Neural progenitor cell (in vitro differentiated cells): ENCODE results near the gene PTCD2. TPM values are rescaled to one million over a fixed set of nuclear protein-coding genes. Genes with fewer than 3 reads are reported as not detected.

Experiments used
- DNase-seq: peaks from one replicate; pipeline ENCODE4 v3.0.0-alpha.2; 2016; ENCODE audit warnings: low spot score
- H2AFZ ChIP-seq: fragments of 200-600 bp; sonication (generic); replicated peaks from 2 replicates; pipeline ENCODE4 v1.6.1; 2016; ENCODE audit warnings: antibody characterized with exemption
- H3F3A ChIP-seq: fragments of 200-600 bp; sonication (generic); 2 replicates; pipeline ENCODE4 v1.6.1; 2016; ENCODE audit warnings: antibody characterized with exemption, low read depth
- H3K27ac ChIP-seq: fragments of 200-600 bp; sonication (generic); 2 replicates; pipeline ENCODE4 v1.5.1; 2016; ENCODE audit warnings: mild to moderate bottlenecking
- H3K27me3 ChIP-seq: fragments of 200-600 bp; sonication (generic); 2 replicates; pipeline ENCODE4 v1.6.1; 2016; ENCODE audit warnings: mild to moderate bottlenecking, moderate library complexity
- H3K36me3 ChIP-seq: fragments of 200-600 bp; sonication (generic); 2 replicates; pipeline ENCODE4 v1.5.1; 2016
- H3K4me1 ChIP-seq: fragments of 200-600 bp; sonication (generic); 2 replicates; pipeline ENCODE4 v1.6.1; 2016; ENCODE audit warnings: mixed run types
- H3K4me2 ChIP-seq: fragments of 200-600 bp; sonication (generic); 2 replicates; pipeline ENCODE4 v1.6.1; 2016
- H3K4me3 ChIP-seq: fragments of 200-600 bp; sonication (generic); 2 replicates; pipeline ENCODE4 v1.5.1; 2016
- H3K79me2 ChIP-seq: fragments of 200-600 bp; sonication (generic); 2 replicates; pipeline ENCODE4 v1.6.1; 2016; ENCODE audit warnings: low read depth
- H3K9ac ChIP-seq: fragments of 200-600 bp; sonication (generic); 2 replicates; pipeline ENCODE4 v1.6.1; 2016
- H3K9me3 ChIP-seq: fragments of 200-600 bp; sonication (generic); 2 replicates; pipeline ENCODE4 v1.5.1; 2016; ENCODE audit warnings: low read depth
- H4K20me1 ChIP-seq: fragments of 200-600 bp; sonication (generic); 2 replicates; pipeline ENCODE4 v1.6.1; 2016; ENCODE audit warnings: low read depth
- H3K27ac Mint-ChIP-seq: 3 replicates; pipeline ENCODE4 v1.8.0; 2021; ENCODE audit warnings: mixed read lengths
- H3K27me3 Mint-ChIP-seq: 2 replicates; pipeline ENCODE4 v1.8.0; 2022; ENCODE audit warnings: low read depth, mild to moderate bottlenecking, inconsistent platforms, moderate library complexity, mixed read lengths; ENCODE audit not compliant: insufficient read depth
- H3K36me3 Mint-ChIP-seq: 3 replicates; pipeline ENCODE4 v1.8.0; 2021; ENCODE audit warnings: mixed read lengths
- H3K4me1 Mint-ChIP-seq: 3 replicates; pipeline ENCODE4 v1.8.0; 2021; ENCODE audit warnings: mixed read lengths
- H3K4me3 Mint-ChIP-seq: 3 replicates; pipeline ENCODE4 v1.8.0; 2021; ENCODE audit warnings: mild to moderate bottlenecking, moderate library complexity, mixed read lengths
- H3K9me3 Mint-ChIP-seq: 3 replicates; pipeline ENCODE4 v1.8.0; 2020; ENCODE audit warnings: mixed read lengths
- CTCF ChIP-seq: fragments of 200-600 bp; sonication (generic); IDR thresholded peaks from 2 replicates; pipeline ENCODE4 v1.5.1; 2017; ENCODE audit warnings: antibody characterized with exemption, mild to moderate bottlenecking
- EZH2 ChIP-seq: fragments of 200-600 bp; sonication (generic); IDR thresholded peaks from 2 replicates; pipeline ENCODE4 v1.6.1; 2017; ENCODE audit warnings: antibody characterized with exemption, mild to moderate bottlenecking, moderate library complexity
- EZH2phosphoT487 ChIP-seq: fragments of 200-600 bp; sonication (generic); IDR thresholded peaks from 2 replicates; pipeline ENCODE4 v1.6.1; 2017; ENCODE audit warnings: antibody characterized with exemption
- total RNA-seq: library from RNA; depleted of rRNA; stranded (reverse); fragments of >200 nt; gene quantifications from 2 replicates; pipeline ENCODE4 v1.2.3, GENCODE V29; 2015; ENCODE audit warnings: low replicate concordance

Gene PTCD2
- total RNA-seq, 1 donor from 2014 or later = 13.7 TPM

GRCh38 chr5:72351376-72351775, 31.2 kb downstream of the PTCD2 start:
- Mint-ChIP-seq H3K27me3 (no peaks in the 10 kb centered on the region), H3K4me3 (no peak overlapping the region), H3K36me3 (peaks cover 11% of the 10 kb centered on the region), H3K4me1 (peaks cover 7% of the 10 kb centered on the region), H3K9me3 (no peaks in the 10 kb centered on the region), H3K27ac (no peak overlapping the region)
- no peak for TF ChIP-seq CTCF
- TF ChIP-seq EZH2 = no peak
- TF ChIP-seq EZH2phosphoT487 = no peak
- no peaks in the 10 kb centered on the region for H3K36me3 ChIP-seq
- no peak overlapping the region for H3K9ac ChIP-seq
- H3K9me3 ChIP-seq = no peaks in the 10 kb centered on the region
- H3K27ac ChIP-seq = no peak overlapping the region
- H4K20me1 ChIP-seq = no peaks in the 10 kb centered on the region
- H3K27me3 ChIP-seq = no peaks in the 10 kb centered on the region
- no peak overlapping the region for H3K4me3 ChIP-seq
- H3K4me1 ChIP-seq = no peaks in the 10 kb centered on the region
- H2AFZ ChIP-seq = no peak overlapping the region
- no peak for DNase-seq
- no peaks in the 10 kb centered on the region for H3F3A ChIP-seq
- no peaks in the 10 kb centered on the region for H3K79me2 ChIP-seq
- H3K4me2 ChIP-seq = no peak overlapping the region

- DNase-seq = no peak
- Mint-ChIP-seq H3K27me3 (no peaks in the 10 kb centered on the region), H3K4me1 (peaks cover 7% of the 10 kb centered on the region), H3K27ac (no peak overlapping the region), H3K9me3 (no peaks in the 10 kb centered on the region), H3K36me3 (peaks cover 8% of the 10 kb centered on the region), H3K4me3 (no peak overlapping the region)
- Histone ChIP-seq H3K79me2 (no peaks in the 10 kb centered on the region), H3K27ac (no peak overlapping the region), H3K4me1 (no peaks in the 10 kb centered on the region), H2AFZ (no peak overlapping the region), H4K20me1 (no peaks in the 10 kb centered on the region), H3K27me3 (no peaks in the 10 kb centered on the region), H3F3A (no peaks in the 10 kb centered on the region), H3K9ac (no peak overlapping the region), H3K4me3 (no peak overlapping the region), H3K9me3 (no peaks in the 10 kb centered on the region), H3K4me2 (no peak overlapping the region), H3K36me3 (no peaks in the 10 kb centered on the region)
- no peak for TF ChIP-seq EZH2phosphoT487
- TF ChIP-seq EZH2 = no peak
- no peak for TF ChIP-seq CTCF
Measured at GRCh38 chr5:72352616-72353015, 32.4 kb downstream of the PTCD2 start.

- Mint-ChIP-seq H3K4me3 (no peak overlapping the region), H3K4me1 (peaks cover 7% of the 10 kb centered on the region), H3K27ac (no peak overlapping the region), H3K9me3 (no peaks in the 10 kb centered on the region), H3K27me3 (no peaks in the 10 kb centered on the region), H3K36me3 (peaks cover 9% of the 10 kb centered on the region)
- no peaks in the 10 kb centered on the region for H3K4me1 ChIP-seq
- H3K9me3 ChIP-seq = no peaks in the 10 kb centered on the region
- TF ChIP-seq EZH2phosphoT487 = no peak
- TF ChIP-seq CTCF = no peak
- TF ChIP-seq EZH2 = no peak
- DNase-seq = no peak
- H2AFZ ChIP-seq = no peak overlapping the region
- no peaks in the 10 kb centered on the region for H4K20me1 ChIP-seq
- no peak overlapping the region for H3K9ac ChIP-seq
- H3K27me3 ChIP-seq = no peaks in the 10 kb centered on the region
- H3K79me2 ChIP-seq = no peaks in the 10 kb centered on the region
- no peaks in the 10 kb centered on the region for H3F3A ChIP-seq
- H3K4me3 ChIP-seq = no peak overlapping the region
- H3K36me3 ChIP-seq = no peaks in the 10 kb centered on the region
- no peak overlapping the region for H3K4me2 ChIP-seq
- H3K27ac ChIP-seq = no peak overlapping the region
Measured at GRCh38 chr5:72353046-72353445, 32.9 kb downstream of the PTCD2 start.
